Progenitor cell of endocrine pancreas (in vitro differentiated cells): ENCODE data around the gene CLIC1. TPM values are rescaled to one million over a fixed set of nuclear protein-coding genes. Genes with fewer than 3 reads are reported as not detected.
A peak's percentile ranks its signal among the peaks of the same experiment; 100 is the strongest.

Experiments used
- DNase-seq: peaks from one replicate; pipeline ENCODE4 v3.0.0; 2021; ENCODE audit warnings: low spot score; ENCODE audit not compliant: unreplicated experiment
- H3K27ac Mint-ChIP-seq: 2 replicates; pipeline ENCODE4 v1.8.0; 2021; ENCODE audit warnings: mild to moderate bottlenecking, moderate library complexity, mixed read lengths
- H3K27me3 Mint-ChIP-seq: 2 replicates; pipeline ENCODE4 v1.8.0; 2021; ENCODE audit warnings: mixed read lengths
- H3K36me3 Mint-ChIP-seq: 2 replicates; pipeline ENCODE4 v1.8.0; 2022; ENCODE audit warnings: mixed read lengths; ENCODE audit not compliant: insufficient read depth
- H3K4me1 Mint-ChIP-seq: 2 replicates; pipeline ENCODE4 v1.8.0; 2021; ENCODE audit warnings: low read depth, mixed read lengths
- H3K4me3 Mint-ChIP-seq: 2 replicates; pipeline ENCODE4 v1.8.0; 2021; ENCODE audit warnings: low read depth, mild to moderate bottlenecking, moderate library complexity, mixed read lengths
- H3K9me3 Mint-ChIP-seq: 2 replicates; pipeline ENCODE4 v1.8.0; 2021; ENCODE audit warnings: low read depth, mixed read lengths
- total RNA-seq: library from RNA; stranded (reverse); gene quantifications from 2 replicates; pipeline ENCODE4 v1.2.1, GENCODE V29; 2021
- TF ChIP-seq, protein P1 (sequence below): fragments of 200-600 bp; sonication (generic); IDR thresholded peaks from one replicate; pipeline ENCODE4 v1.5.0; 2021; ENCODE audit warnings: antibody characterized with exemption, mild to moderate bottlenecking; ENCODE audit not compliant: unreplicated experiment

CLIC1 gene
- total RNA-seq, 1 donor from 2014 or later, result 275 TPM

- Mint-ChIP-seq H3K27me3 (peaks cover 11% of the 10 kb centered on the region), H3K4me1 (peaks cover 7% of the 10 kb centered on the region)
Observed at GRCh38 chr6:31708224-31708623, 28.1 kb downstream of the CLIC1 start.

GRCh38 chr6:31707701-31708100 lies 28.6 kb downstream of the CLIC1 start:
- Mint-ChIP-seq H3K36me3 (no peaks in the 10 kb centered on the region), H3K27me3 (peaks cover 7% of the 10 kb centered on the region), H3K4me3 (no peak overlapping the region), H3K9me3 (no peaks in the 10 kb centered on the region), H3K27ac (no peak overlapping the region), H3K4me1 (peaks cover 4% of the 10 kb centered on the region)
- TF ChIP-seq, protein P1, sequence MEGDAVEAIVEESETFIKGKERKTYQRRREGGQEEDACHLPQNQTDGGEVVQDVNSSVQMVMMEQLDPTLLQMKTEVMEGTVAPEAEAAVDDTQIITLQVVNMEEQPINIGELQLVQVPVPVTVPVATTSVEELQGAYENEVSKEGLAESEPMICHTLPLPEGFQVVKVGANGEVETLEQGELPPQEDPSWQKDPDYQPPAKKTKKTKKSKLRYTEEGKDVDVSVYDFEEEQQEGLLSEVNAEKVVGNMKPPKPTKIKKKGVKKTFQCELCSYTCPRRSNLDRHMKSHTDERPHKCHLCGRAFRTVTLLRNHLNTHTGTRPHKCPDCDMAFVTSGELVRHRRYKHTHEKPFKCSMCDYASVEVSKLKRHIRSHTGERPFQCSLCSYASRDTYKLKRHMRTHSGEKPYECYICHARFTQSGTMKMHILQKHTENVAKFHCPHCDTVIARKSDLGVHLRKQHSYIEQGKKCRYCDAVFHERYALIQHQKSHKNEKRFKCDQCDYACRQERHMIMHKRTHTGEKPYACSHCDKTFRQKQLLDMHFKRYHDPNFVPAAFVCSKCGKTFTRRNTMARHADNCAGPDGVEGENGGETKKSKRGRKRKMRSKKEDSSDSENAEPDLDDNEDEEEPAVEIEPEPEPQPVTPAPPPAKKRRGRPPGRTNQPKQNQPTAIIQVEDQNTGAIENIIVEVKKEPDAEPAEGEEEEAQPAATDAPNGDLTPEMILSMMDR, result no peak
- no peak for DNase-seq

More at GRCh38 chr6:31708224-31708623, 28.1 kb downstream of the CLIC1 start:
- H3K9me3 Mint-ChIP-seq, result no peaks in the 10 kb centered on the region
- no peak for DNase-seq
- TF ChIP-seq, protein P1, result no peak
- H3K4me3 Mint-ChIP-seq, result no peak overlapping the region
- H3K36me3 Mint-ChIP-seq, result no peaks in the 10 kb centered on the region
- no peak overlapping the region for H3K27ac Mint-ChIP-seq

GRCh38 chr6:31706599-31706998 lies 29.7 kb downstream of the CLIC1 start, which contains the start of gene LY6G6F:
Gene LY6G6F (plus strand): TSS chr6:31706866. CDS start chr6:31706907, 41 bp downstream.
- no peaks in the 10 kb centered on the region for H3K36me3 Mint-ChIP-seq
- H3K9me3 Mint-ChIP-seq, result no peaks in the 10 kb centered on the region
- TF ChIP-seq, protein P1, result no peak
- no peaks in the 10 kb centered on the region for H3K27me3 Mint-ChIP-seq
- no peak within 1 kb of the TSS for H3K27ac Mint-ChIP-seq
- peaks cover 9% of the 10 kb centered on the region for H3K4me1 Mint-ChIP-seq
- no peak for DNase-seq
- H3K4me3 Mint-ChIP-seq, result no peak within 1 kb of the TSS

- peaks cover 2% of the 10 kb centered on the region for H3K36me3 Mint-ChIP-seq
- peaks cover 15% of the 10 kb centered on the region for H3K4me1 Mint-ChIP-seq
- no peaks in the 10 kb centered on the region for H3K27me3 Mint-ChIP-seq
- TF ChIP-seq, protein P1, result no peak
- no peaks in the 10 kb centered on the region for H3K9me3 Mint-ChIP-seq
- H3K4me3 Mint-ChIP-seq, result no peak overlapping the region
- H3K27ac Mint-ChIP-seq, result no peak overlapping the region
- DNase-seq, result no peak
Observed at GRCh38 chr6:31705931-31706330, 30.4 kb downstream of the CLIC1 start.

GRCh38 chr6:31702819-31703716 lies 33.3 kb downstream of the CLIC1 start, which contains the start of gene ABHD16A:
Gene ABHD16A (minus strand): TSS chr6:31703324. CDS start chr6:31703281, 43 bp downstream.
- peaks cover 18% of the 10 kb centered on the region for H3K4me1 Mint-ChIP-seq
- peak within 1 kb of the TSS; percentile 96 for H3K4me3 Mint-ChIP-seq
- TF ChIP-seq, protein P1, result no peak
- no peaks in the 10 kb centered on the region for H3K27me3 Mint-ChIP-seq
- peak within 1 kb of the TSS; percentile 95 for H3K27ac Mint-ChIP-seq
- peaks cover 4% of the 10 kb centered on the region for H3K36me3 Mint-ChIP-seq
- H3K9me3 Mint-ChIP-seq, result no peaks in the 10 kb centered on the region
- peak; percentile 92 for DNase-seq
